ENCODE measurements around the gene PTGS2.

DNA sequence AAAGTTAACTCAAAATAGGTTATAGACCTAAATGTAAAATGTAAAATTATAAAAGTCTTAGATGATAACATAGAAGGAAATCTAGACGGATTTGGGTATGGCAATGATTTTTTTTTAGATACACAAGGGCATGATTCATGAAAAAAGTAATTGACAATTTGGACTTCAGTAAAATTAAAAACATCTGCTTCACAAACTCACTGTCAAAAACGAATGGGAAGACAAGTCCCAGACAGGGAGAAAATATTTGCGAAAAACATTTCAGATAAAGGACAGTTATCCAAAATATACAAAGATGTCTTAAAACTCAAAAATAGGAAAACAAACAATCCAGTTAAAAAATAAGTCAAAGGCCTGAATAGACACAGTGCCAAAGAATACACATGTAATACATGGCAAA, 9.7 kb upstream of the PTGS2 start:
- TF ChIP-seq, protein P1, sequence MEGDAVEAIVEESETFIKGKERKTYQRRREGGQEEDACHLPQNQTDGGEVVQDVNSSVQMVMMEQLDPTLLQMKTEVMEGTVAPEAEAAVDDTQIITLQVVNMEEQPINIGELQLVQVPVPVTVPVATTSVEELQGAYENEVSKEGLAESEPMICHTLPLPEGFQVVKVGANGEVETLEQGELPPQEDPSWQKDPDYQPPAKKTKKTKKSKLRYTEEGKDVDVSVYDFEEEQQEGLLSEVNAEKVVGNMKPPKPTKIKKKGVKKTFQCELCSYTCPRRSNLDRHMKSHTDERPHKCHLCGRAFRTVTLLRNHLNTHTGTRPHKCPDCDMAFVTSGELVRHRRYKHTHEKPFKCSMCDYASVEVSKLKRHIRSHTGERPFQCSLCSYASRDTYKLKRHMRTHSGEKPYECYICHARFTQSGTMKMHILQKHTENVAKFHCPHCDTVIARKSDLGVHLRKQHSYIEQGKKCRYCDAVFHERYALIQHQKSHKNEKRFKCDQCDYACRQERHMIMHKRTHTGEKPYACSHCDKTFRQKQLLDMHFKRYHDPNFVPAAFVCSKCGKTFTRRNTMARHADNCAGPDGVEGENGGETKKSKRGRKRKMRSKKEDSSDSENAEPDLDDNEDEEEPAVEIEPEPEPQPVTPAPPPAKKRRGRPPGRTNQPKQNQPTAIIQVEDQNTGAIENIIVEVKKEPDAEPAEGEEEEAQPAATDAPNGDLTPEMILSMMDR (IDR thresholded peaks at IDR 0.05): no peak
- TF ChIP-seq POLR2AphosphoS5 (IDR thresholded peaks at IDR 0.05; ENCODE audit: insufficient read depth in 1 of 2, low read depth in 1 of 2) (no peak), POLR2A (IDR thresholded peaks at IDR 0.05) (no peak)

Data from vagina (tissue), 2 donors.